NCI-H2029 (cell line): ENCODE data around the gene GPC6.
A peak's percentile ranks its signal among the peaks of the same experiment; 100 is the strongest.

Source experiments
- DNase-seq: peaks from one replicate; lab custom pipeline; 2025; lab: John Stamatoyannopoulos, UW

Gene GPC6

DNA sequence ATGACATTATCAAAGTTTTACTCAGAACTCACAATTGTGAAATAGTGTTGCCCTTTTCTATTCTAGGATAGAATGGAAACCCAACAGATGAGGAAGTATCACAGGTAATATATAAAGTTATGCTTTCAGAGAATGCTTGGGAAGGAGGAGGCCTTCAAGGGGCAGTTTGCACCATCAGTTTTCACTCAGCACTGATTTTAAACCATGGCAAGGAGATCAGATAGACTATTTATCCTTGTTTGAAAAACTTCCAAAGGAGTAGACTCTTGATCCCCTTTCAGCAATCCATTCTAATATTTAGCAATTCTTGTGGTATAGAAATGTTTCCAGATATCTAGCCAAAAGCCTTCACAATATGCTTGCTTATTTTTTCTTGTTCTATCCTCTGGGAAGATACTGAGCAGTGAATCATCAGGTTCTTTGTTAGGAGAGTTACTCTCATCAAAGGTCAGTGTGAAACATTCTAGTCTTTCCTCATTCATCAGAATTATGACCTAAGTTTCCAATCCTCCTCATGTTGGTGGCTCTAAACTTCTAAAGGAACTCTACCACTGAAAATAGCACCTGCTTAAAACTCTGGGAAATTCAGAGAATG lies 3.8 kb downstream of the GPC6 start:
- DNase-seq: no peak

DNA sequence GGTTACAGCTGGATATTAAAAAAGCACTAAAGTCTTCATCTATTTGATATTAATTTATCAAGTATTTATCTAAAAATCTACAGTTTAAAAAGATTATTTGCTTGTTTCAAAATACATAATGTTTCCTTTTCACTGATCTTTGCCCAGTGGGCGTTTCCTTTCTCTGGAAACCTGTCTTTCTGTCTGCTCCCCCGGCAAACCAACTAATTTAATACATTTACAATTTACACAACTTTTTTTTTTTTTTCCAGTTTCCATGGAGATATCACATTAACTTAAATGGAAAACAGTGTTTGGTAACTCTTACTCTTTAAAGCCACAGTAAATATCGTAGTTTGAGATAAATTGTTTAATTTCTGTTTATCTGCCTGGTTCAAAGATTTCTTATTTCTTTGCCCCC lies 5.3 kb downstream of the GPC6 start:
- DNase-seq: no peak

DNA sequence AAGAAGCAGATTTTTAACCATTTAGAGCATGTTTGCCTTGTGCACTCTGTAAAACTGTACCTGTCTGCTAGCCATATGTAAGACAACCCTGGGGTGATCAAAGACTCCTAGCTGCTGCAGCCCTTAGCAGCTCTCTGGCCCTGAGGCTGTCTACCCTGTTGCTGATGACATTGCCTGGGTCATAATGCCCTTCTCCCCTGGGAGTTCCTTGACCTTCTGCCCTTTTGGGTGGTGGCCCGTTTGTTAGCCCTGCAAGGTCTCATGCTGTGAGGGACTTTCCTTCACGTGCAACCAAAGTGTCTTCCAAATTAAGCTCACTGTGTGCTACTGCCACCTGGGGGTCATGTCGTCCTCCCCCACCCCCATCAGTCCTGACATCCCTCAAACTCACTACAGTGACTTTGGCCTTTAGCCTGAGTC lies 7.4 kb downstream of the GPC6 start:
- DNase-seq: no peak

DNA sequence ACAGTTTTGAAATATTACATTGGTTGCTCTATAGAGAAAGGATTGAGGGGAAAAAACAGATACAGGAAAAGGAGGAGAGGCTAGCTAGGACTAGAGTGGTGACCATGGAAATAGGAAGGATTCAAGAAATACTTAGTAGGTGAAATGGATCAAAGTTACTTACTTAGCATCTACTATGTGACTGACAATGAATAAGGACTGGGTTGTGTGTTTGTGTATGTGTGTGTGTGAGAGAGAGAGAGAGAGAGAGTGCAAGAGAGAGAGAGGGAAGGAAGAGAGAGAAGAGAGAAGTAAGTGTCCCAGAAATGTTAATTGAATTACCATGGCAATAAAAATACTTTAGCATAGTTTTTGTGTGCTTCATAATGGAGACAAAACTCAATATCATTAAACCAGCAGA lies 7.9 kb downstream of the GPC6 start:
- no peak for DNase-seq

DNA sequence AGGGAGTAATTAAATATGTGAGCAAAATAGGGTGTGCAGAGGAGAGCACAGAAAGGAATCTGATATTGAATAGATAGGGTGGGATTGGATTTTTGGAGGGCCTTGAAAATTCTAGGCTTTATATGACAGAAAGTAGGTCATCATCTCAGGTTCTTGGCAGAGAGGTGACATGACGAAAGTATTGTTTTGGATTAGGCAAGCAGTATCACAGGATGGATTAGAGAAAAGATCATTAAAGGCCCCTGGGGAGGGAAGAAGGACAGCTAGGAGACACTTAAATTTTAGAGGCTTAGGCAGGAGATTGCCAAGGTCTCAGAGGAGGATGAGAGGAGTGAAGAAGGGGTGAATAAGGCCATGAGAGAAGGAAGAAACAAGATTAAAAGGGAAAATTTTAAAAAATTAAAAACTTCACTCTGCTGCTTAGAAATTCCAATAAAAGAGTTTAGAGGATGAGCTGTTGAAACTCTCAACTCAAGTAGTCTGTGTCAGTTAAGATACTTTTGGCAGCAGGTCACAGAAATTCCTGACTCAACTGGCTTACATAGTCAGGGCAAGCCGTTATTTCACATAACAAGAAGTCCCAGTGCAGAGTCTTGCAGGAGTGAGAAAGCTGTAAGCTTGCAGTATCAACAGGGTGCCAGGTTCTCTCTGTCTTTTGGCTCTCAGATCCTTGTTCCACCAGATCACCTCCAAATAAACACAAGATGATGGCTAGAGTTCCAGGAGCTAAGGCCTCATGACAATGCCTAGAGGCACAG lies 8.8 kb downstream of the GPC6 start:
- DNase-seq: no peak

DNA sequence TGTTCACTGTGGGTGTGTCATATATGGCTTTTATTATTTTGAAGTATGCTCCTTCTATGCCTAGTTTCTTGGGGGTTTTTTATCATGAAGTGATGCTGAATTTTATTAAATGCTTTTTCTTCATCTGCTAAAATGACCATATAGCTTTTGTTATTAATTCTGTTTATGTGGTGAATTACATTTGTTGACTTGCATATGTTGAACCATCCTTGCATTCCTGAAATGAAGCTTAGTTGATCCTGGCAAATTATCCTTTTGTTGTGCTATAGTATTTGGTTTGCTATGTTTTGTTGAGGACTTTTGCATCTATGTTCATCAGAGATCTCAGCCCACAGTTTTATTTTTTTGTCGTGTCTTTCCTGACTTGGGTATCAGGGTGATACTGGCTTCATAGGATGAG lies 12.1 kb downstream of the GPC6 start:
- no peak for DNase-seq

DNA sequence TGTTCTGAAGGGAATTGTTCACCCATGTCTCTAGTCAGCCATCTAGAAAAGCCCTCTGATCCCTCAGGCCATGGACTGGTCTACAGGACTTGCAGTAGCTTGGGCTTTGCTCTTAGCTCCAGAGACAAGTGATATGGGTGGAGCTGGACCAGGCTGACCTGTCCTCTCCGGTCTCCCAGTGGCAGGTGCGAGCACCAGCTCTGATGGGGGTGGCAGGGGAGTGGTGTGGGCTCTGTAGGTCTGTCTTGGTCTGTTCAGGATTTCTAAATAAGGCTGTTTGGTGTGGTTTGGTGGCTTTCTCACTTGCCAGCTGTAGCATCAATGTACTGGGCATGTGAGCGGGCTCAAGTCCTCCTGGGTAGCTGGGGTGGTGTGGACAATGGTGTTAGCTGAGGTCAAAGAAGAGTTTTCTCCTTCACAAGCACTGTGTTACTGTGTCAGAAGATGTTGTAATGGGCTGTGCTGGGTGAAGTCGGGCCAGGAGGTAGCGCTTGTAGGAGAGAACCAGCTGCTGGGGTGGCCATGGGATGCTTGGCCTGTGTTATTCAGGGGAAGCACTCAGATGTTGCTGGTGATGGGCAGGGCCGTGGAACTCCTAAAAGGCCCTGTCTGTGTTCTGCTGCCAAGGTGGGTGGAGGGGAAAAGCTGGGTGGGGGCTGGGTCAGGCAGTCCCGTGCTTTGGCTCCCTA lies 16.9 kb downstream of the GPC6 start:
- no peak for DNase-seq

DNA sequence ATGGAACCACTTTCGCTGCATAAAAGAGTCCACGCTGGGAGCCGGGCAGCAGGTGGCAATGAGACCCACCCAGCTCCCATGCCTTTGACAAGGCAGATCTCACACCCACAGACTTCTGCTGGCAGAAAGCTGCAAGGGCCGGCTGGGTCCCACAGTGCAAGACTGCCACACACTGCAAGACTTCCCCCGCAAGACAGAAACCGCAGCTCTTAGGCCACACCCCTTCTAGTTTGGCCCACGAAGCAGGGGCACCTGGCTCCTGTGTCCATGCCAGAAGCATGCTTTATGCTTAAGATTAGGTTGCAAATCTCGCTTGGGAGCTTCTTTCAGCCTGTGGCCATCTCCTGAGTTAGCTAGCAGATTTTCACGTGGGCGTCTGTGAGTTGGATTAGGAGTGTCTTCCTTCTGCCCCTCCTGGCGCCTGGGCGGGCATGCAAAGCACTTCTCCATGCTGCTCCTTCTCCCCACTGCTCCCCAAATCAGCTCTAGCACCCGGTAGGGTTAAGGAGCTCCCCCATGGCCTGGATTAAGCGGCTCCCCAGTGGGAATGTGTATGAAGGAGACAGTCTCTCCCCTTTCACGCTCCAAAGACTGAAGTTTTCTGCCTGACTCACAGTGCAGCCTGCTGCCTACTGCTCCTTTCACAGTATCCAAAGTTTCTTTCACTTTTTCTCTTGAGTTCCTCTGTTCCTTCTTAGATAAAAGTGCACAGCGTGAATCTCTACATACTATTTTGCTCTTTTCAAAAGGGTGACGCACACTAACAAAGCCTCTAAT lies 17.7 kb downstream of the GPC6 start:
- no peak for DNase-seq

DNA sequence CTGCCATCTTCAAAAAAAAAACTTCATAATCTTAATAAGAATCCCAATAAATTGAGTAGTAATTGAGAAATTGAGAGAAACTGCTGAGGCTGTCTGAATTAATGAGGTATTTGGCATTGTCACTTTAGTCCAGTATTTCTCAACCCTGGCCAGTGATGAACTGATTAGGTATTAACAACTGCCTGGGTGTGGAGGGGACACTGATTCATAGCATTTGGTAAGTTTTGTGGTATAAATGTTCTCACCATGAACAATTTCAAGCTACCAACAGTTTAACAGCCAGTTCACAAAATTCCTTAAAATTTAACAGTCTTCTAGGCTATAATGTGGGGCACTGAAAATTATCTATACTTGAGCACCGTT lies 18.3 kb downstream of the GPC6 start:
- DNase-seq: no peak

DNA sequence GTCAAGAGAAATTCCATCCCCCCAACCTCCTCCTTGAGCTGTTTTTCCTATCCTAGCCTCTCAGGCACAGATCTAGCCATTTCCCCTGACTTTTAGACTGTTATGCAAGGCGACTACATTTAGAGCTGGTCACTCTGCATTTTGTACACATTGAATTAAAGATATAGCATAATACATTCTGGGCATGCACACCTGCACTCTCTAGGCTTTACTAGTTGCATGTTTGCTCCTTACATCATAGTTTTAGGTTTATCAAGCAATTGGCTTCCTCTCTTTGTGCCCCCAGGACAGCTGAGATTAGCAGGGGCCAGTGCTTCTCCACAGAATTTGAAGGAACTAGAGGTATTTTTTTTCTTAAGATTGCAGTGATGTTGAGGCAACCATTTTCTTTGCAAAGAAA lies 19.5 kb downstream of the GPC6 start:
- DNase-seq: no peak

DNA sequence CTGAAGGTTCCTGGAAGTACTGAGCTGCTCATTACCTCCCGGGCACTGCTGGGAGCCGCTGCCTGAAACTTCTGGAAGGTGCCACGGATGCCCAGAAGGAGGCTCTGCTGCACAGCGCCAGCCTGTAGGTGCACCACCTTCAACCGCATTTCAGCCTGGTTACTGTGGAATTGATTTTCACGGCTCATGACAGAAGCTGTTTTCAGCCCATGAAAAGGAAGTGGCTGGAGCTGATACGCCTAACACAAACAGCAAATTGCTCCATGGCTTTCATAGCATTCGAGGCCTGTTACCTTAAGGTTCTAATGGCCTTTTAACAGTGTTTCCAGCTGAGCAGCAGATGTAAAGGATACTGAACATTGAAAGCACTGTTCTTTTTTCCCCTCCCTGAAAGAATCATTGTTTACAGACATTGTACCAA lies 22.0 kb downstream of the GPC6 start:
- peak; percentile 97 for DNase-seq

DNA sequence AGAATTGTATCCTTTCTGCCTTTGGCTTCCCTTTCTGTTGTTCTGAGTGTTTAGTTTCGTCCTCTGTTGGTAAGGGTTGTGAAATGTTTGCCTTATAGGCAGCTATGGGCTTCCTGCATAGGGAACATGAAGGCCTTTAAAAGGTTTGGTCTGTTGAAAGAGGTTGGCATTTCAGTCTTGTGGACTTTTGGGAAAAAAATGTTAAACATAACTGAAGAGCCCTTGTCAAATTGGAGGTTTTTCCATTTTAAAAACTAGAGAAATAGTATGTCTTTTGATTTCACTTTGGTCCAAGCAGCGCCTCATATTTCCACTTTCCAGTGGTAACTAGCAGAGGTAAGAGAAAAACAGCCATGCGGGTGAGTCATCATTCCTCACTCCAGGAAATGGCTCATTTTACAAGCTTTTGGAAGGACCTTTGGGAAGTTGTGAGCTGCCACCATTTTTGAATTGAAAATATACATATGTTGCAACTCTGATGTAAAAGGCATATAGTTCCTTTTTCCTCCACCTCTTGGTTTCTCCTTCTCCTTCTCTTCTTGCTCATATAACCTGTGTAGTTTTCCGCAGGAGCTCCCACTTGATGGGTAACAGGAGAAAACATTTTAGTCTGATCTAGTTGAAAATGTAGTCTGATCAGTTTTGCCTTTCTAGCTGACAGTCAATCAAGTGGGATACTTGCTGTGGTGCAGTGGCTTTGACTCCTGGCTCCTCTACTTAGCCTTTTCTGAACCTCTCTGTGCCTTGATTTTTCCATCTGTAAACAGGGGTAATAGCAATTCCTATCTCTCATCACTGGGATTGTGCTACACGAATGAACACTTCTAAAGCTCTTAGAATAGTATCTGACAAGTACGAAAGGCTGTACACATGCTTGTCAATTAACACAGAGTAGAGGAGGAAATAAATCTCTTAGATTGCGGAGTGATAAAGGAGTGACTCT lies 23.0 kb downstream of the GPC6 start:
- peak; percentile 94 for DNase-seq

DNA sequence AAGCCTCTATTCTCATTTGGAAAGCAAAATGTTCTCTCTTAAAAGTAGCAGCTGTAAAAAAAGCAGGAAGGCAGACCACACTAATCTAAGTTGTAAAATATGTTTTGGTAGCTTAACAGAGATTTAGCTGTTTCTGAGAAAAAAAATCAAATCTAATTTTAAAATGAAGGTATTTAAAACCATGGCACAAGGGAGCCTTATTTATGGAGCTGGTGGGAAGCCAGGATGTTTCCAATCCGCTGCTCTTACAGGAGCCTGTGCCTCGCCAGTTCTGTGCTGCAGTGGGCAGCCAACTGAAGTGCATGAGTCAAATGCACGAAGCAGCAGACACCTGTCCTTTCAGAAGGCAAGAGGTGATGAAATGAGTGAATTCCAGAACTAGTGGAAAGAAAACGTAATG lies 28.2 kb downstream of the GPC6 start:
- DNase-seq: peak; percentile 70

DNA sequence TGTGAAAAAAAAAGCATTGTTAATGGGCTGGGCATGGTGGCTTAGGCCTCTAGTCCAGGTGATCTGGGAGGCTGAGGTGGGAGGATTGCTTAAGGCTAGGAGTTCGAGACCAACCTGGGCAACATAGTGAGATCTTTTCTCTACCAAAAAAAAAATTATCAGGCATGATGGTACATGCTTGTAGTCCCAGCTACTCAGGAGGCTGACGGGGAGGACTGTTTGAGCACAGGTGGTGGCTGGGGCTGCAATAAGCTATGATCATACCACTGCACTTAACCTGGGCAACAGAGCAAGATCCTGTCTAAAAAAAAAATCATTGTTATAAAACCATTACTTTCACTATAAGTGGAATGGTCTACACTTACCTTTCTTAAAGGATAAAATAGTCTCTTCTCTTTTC lies 30.4 kb downstream of the GPC6 start:
- no peak for DNase-seq

DNA sequence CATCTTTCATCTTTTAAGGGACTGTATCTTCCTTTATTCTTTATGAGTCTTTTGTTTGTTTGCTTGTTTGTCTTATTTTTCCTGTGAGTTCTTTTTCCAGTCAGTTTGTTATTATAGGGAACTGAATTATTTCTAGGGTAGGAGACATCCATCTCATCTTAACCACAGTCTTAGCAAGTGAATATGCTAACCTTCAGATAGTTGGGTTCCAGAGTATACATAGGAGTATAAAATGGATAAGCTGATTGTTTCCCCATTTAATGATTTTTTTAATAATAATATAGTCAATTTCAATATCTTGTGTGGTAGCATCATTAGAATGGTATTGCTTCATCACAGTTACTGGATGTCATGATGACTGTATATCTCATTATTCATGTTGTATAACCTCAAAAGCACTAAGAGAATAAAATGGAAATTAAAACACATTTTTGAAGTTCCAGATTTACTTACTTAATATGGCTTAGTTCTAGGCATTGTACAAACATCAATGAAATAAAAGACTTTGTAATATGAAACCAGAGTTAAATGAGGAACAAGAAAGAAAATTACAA lies 33.0 kb downstream of the GPC6 start:
- no peak for DNase-seq

DNA sequence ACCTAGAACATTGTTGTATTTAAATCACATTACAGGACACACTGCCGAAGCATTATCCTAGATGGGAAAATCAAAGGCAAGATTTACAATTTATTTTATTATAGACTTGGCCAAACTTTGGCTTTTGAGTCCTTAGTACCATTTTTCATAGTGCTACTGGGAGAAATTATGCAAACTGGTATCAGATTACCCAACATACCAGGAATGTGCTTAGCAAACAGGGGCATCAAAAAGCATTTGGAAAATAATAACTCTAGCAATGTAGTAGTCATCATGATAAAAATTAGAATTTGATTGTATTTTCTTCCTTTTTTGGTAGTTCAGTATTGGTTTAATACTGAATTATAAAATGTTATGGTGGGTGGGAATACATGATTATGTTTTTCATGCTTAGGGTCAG lies 34.0 kb downstream of the GPC6 start:
- DNase-seq: no peak

DNA sequence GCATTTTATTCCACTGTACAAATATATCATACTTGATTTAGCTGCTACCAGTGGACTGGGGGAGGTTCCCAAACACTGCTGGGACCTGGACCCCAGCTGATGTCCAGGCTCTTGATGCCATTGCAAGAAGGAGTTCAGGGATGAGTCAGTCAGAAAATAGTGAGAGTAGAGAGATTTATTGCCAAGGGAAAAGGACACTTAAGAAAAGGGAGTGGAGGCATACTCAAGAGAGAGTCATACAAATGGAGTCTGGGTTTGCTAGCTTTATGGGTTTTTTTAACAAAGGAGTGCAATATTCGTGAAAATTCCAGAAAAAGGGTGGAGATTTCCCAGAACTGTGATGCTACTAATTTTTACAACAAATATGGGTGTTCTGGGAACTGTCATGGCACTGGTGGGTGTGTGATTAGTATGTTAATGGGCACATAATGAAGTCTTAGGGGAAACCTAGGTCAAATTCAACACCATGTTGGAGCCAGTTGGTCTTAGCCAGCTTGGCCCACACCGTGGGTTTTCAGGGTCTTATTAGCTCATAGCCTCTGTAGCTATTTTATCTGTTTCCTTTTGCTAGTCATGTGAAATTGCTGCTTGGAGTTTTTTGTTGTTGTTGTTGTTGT lies 36.2 kb downstream of the GPC6 start:
- no peak for DNase-seq

DNA sequence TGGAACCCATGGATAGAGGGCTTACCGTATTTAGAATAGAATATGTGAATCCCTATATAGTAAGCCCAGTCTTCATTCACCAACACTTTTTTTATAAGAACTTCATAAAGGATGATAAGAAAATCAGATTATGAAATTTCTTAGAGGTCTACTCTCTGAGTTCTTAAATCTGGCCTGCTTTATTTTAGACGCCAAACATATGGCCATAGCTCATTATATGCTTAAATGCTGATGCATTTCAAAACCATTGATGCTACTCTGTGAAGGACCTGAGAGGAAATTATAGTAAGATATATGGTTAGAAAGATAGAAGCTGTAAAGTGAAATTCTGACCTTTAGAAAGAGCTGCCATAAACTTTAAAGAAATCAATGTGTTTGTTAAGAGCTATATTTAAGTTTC lies 38.3 kb downstream of the GPC6 start:
- DNase-seq: no peak

DNA sequence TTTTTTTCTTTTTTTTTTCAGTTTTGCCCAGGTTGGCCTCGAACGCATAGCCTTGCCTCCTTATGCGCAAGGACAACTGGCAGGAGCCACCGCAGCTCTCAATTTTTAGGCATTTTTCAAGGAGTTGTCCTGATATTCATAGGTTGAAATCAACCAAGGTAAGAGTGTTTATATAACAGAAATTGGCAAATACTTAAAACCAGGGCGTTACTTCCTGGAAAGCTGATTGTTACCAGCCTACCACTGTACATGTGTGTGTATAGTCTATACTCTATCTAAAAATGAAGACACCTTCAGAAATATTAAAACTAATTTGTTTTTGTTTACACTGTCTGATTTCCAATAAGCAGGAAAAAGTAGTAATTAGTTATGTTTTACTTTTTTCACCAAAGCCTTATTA lies 39.2 kb downstream of the GPC6 start:
- DNase-seq: peak; percentile 78

DNA sequence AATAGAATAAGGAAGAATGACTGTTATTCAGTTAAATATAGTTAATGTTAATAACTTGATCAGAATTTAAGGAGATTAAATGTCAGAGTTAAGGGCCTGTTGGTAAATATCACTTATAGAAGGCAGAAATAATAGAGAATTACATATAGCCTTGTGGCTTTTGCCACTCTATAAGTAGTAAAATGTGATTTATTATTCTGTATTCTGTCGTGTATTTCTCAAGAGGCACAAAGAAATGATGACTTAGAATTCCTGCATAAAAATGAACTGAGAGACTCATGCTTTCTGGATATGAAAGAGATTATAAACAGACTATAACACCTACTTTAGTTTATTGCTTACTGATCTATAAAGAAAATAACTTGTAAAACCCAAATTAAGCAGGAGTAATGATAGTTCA lies 40.1 kb downstream of the GPC6 start:
- DNase-seq: no peak
